Mesenchymal stem cell (in vitro differentiated cells and primary cell): Measurements from ENCODE around the gene UPK3B.
A peak's percentile ranks its signal among the peaks of the same experiment; 100 is the strongest.

Experiments
- DNase-seq: peaks from one replicate; pipeline ENCODE4 v3.0.0-alpha.2; 2013
- H2AFZ ChIP-seq: one replicate; pipeline ENCODE4 v1.6.1; 2013; ENCODE audit warnings: low read depth, mild to moderate bottlenecking, control low read depth, inconsistent platforms, low read length, moderate library complexity
- H2AK5ac ChIP-seq: 2 replicates; pipeline ENCODE4 v1.6.1; 2013; ENCODE audit warnings: low read length, moderate library complexity, mild to moderate bottlenecking, inconsistent platforms; ENCODE audit not compliant: severe bottlenecking
- H2BK120ac ChIP-seq: one replicate; pipeline ENCODE4 v1.6.1; 2013; ENCODE audit warnings: low read depth, mild to moderate bottlenecking, inconsistent platforms, low read length, moderate library complexity
- H2BK12ac ChIP-seq, 2 experiments: one replicate each; pipeline ENCODE4 v1.6.1; 2013; ENCODE audit warnings: inconsistent platforms in 2 of 2, low read length in 2 of 2, mild to moderate bottlenecking in 2 of 2, moderate library complexity in 2 of 2, control low read depth in 1 of 2
- H2BK15ac ChIP-seq: one replicate; pipeline ENCODE4 v1.6.1; 2013; ENCODE audit warnings: mild to moderate bottlenecking, low read depth, inconsistent platforms; ENCODE audit not compliant: poor library complexity, severe bottlenecking
- H2BK5ac ChIP-seq: 2 replicates; pipeline ENCODE4 v1.6.1; 2013; ENCODE audit warnings: low read depth, mild to moderate bottlenecking, low read length, control low read depth, inconsistent platforms; ENCODE audit not compliant: poor library complexity, severe bottlenecking
- H3K14ac ChIP-seq, 2 experiments: one replicate each; pipeline ENCODE4 v1.6.1; 2013; ENCODE audit warnings: inconsistent platforms in 2 of 2, low read length in 2 of 2, control low read depth in 1 of 2, mild to moderate bottlenecking in 1 of 2, moderate library complexity in 1 of 2
- H3K18ac ChIP-seq, 2 experiments: one replicate each; pipeline ENCODE4 v1.6.1; 2013; ENCODE audit warnings: inconsistent platforms in 2 of 2, low read length in 2 of 2, control low read depth in 1 of 2, low read depth in 1 of 2, mild to moderate bottlenecking in 1 of 2
- H3K23ac ChIP-seq, 2 experiments: one replicate each; pipeline ENCODE4 v1.6.1; 2013; ENCODE audit warnings: inconsistent platforms in 2 of 2, low read length in 2 of 2, mild to moderate bottlenecking in 2 of 2, moderate library complexity in 2 of 2, control low read depth in 1 of 2
- H3K27ac ChIP-seq: 2 replicates; pipeline ENCODE4 v1.5.1; 2013; ENCODE audit warnings: mild to moderate bottlenecking, moderate library complexity, low read length, control low read depth, inconsistent platforms; ENCODE audit not compliant: poor library complexity, severe bottlenecking
- H3K27me3 ChIP-seq, 2 experiments: 2 replicates each; pipeline versions ENCODE4 v1.6.1 to v1.7.0; 2013; ENCODE audit warnings: low read length in 2 of 2, mild to moderate bottlenecking in 2 of 2, moderate library complexity in 2 of 2, control low read depth in 1 of 2, inconsistent platforms in 1 of 2; ENCODE audit not compliant: control insufficient read depth in 1 of 2, insufficient read depth in 1 of 2
- H3K36me3 ChIP-seq, 2 experiments: 2 replicates each; pipeline versions ENCODE4 v1.6.1 to v1.7.0; 2013; ENCODE audit warnings: low read length in 2 of 2, control low read depth in 1 of 2, inconsistent platforms in 1 of 2, low read depth in 1 of 2, mild to moderate bottlenecking in 1 of 2; ENCODE audit not compliant: insufficient read depth in 2 of 2, control insufficient read depth in 1 of 2
- H3K4ac ChIP-seq, 2 experiments: one replicate each; pipeline ENCODE4 v1.6.1; 2013; ENCODE audit warnings: inconsistent platforms in 2 of 2, low read length in 2 of 2, mild to moderate bottlenecking in 2 of 2, moderate library complexity in 2 of 2, control low read depth in 1 of 2, low read depth in 1 of 2
- H3K4me1 ChIP-seq: 2 replicates; pipeline ENCODE4 v1.6.1; 2013; ENCODE audit warnings: low read depth, low read length, control low read depth; ENCODE audit not compliant: control insufficient read depth, insufficient read depth
- H3K4me2 ChIP-seq: 2 replicates; pipeline ENCODE4 v1.6.1; 2013; ENCODE audit warnings: low read length, mild to moderate bottlenecking, inconsistent platforms; ENCODE audit not compliant: poor library complexity, severe bottlenecking
- H3K4me3 ChIP-seq, 2 experiments: 2 replicates each; pipeline versions ENCODE4 v1.5.1 to v1.7.0; 2013; ENCODE audit warnings: low read length in 2 of 2, mild to moderate bottlenecking in 2 of 2, control low read depth in 1 of 2, low read depth in 1 of 2; ENCODE audit not compliant: insufficient read depth in 1 of 2
- H3K79me1 ChIP-seq: replicated peaks from 2 replicates; pipeline ENCODE4 v1.6.1; 2013; ENCODE audit warnings: mild to moderate bottlenecking, control low read depth, low read length, inconsistent platforms; ENCODE audit not compliant: poor library complexity, severe bottlenecking
- H3K9ac ChIP-seq: 2 replicates; pipeline ENCODE4 v1.7.0; 2013; ENCODE audit warnings: mild to moderate bottlenecking, low read length, moderate library complexity
- H3K9me3 ChIP-seq: 2 replicates; pipeline ENCODE4 v1.7.0; 2013; ENCODE audit warnings: mild to moderate bottlenecking, low read length; ENCODE audit not compliant: control insufficient read depth
- H4K8ac ChIP-seq: one replicate; pipeline ENCODE4 v1.6.1; 2013; ENCODE audit warnings: inconsistent platforms, mild to moderate bottlenecking, low read length, moderate library complexity
- H4K91ac ChIP-seq: one replicate; pipeline ENCODE4 v1.6.1; 2013; ENCODE audit warnings: mild to moderate bottlenecking, low read length, inconsistent platforms
- WGBS: methylation state at CpG from one replicate; pipeline ENCODE4 v1.1.7; 2013; ENCODE audit warnings: mixed read lengths; 5-methylcytosine and 5-hydroxymethylcytosine counted together

The UPK3B gene

DNA sequence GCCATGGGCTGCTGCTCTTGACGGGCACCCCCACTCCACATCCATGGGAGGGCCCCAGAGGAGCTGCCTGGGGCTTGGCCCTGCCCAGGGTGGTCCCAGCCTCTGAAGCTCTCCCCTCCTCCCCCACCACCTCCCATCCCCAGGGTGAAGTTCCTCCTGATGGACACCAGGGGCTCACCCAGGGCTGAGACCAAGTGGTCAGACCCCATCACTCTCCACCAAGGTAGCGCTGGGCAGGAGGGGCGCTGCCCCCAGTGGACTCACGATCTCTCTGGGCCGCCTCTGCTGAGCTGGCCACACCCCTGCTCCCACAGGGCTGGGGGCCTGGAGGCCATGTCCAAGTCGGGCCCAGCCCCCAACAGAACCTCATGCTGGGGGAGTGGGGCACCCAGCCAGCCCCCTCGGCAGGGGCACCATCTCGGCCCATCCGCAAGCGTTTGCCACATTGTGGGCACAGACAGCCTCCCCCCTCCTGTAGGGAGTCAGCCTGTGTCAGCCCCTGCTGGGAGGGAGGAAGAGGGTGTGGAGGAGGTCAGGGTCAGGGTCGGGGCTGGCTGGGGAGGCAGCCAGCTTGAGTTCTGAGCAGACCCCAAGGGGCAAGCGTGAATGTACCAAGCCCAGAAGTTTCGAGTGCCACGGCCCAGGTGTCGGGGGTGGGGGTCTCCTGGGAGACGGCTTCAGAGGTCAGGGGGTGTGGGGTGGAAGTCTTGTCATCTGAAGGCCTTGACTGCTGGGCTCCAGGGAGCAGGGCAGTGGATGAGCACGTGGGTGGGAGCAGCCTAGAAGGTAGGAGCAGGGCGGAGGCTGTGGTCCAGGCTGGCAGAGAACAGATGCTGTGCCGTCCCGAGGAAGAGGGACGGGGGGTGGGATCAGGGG is 2.8 kb downstream of the UPK3B start:
- Histone ChIP-seq H3K4me2 (no peak overlapping the region), H3K18ac (no peak overlapping the region), H2BK15ac (no peak overlapping the region), H3K9ac (peak overlapping the region; percentile 22), H3K27ac (no peak overlapping the region), H3K9me3 (no peaks in the 10 kb centered on the region), H3K23ac (no peak overlapping the region), H2AK5ac (peak overlapping the region; percentile 16), H3K27me3 (peaks cover 0 to 4% of the 10 kb centered on the region in 2 experiments), H3K4ac (no peak overlapping the region), H2BK120ac (no peak overlapping the region), H3K4me1 (peaks cover 22% of the 10 kb centered on the region), H4K8ac (no peak overlapping the region), H4K91ac (peak overlapping the region; percentile 37), H3K79me1 (no peaks in the 10 kb centered on the region), H3K36me3 (no peaks in the 10 kb centered on the region), H2BK12ac (no peak overlapping the region), H2AFZ (no peak overlapping the region), H3K14ac (no peak overlapping the region), H2BK5ac (no peak overlapping the region), H3K4me3 (no peak overlapping the region)
- peak; percentile 34 for DNase-seq
- WGBS = 77% methylated on average over 21 of the region's 21 CpGs

GRCh38 chr7:76513817-76514799 is 3.8 kb downstream of the UPK3B start:
- no peak overlapping the region for H3K4ac ChIP-seq
- H4K8ac ChIP-seq = no peak overlapping the region
- WGBS = 91% methylated on average over 28 of the region's 29 CpGs
- no peaks in the 10 kb centered on the region for H3K9me3 ChIP-seq
- no peaks in the 10 kb centered on the region for H3K36me3 ChIP-seq
- H2AFZ ChIP-seq = no peak overlapping the region
- H3K27ac ChIP-seq = no peak overlapping the region
- peaks cover 22% of the 10 kb centered on the region for H3K4me1 ChIP-seq
- H3K23ac ChIP-seq = no peak overlapping the region
- no peak overlapping the region for H2AK5ac ChIP-seq
- no peak overlapping the region for H4K91ac ChIP-seq
- no peak overlapping the region for H2BK12ac ChIP-seq
- no peak overlapping the region for H3K4me3 ChIP-seq
- H3K27me3 ChIP-seq = peaks cover 0 to 4% of the 10 kb centered on the region in 2 experiments
- no peak overlapping the region for H3K9ac ChIP-seq
- no peak overlapping the region for H2BK120ac ChIP-seq
- no peak overlapping the region for H3K14ac ChIP-seq
- no peak overlapping the region for H3K4me2 ChIP-seq
- no peak for DNase-seq
- no peaks in the 10 kb centered on the region for H3K79me1 ChIP-seq
- no peak overlapping the region for H2BK5ac ChIP-seq
- H2BK15ac ChIP-seq = no peak overlapping the region
- no peak overlapping the region for H3K18ac ChIP-seq

DNA sequence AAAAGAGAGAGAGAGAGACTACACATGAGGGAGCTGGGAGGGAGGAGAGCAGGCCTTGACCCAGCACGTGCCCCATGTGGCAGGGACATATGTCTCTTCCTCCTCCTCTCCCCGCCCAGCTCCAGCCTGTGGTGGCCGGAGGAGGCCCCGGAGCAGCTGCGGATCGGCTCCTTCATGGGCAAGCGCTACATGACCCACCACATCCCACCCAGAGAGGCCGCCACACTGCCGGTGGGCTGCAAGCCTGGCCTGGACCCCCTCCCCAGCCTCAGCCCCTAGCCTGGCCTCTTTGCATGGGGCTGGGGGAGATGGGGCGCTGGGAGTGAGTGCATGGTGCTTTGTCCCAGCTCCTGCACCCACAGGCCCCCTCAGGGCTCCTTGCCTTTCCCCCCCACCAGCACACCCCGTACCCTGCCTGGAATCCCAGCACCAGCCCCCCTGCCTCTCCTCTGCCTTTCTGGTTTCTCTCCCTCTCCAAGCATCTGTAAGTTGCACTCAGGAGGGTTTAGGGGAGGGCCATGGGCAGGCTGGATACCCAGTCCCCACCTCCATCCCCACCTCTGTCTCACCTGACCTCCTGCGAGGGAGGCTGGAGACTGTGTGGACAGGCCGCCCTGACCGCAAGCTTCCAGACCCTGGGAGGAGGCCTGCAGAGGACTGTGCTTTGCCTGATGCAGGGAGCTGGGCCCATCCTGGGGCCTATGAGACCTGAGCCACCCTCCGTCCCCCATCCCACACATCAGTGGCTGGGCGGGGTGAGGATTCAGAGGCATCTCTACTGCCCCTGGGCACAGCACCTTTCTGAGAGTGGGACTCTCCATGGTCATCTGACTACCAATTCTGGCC is 4.8 kb downstream of the UPK3B start:
- Histone ChIP-seq H3K14ac (peak overlapping the region in 1 of 2 experiments; percentile 87), H2AK5ac (no peak overlapping the region)
- peak; percentile 14 for DNase-seq

More for the DNA sequence above, 4.8 kb downstream of the UPK3B start:
- H3K4ac ChIP-seq = peak overlapping the region; percentile 62 to 85
- H3K27ac ChIP-seq = no peak overlapping the region
- H3K18ac ChIP-seq = peak overlapping the region; percentile 6 to 95
- no peaks in the 10 kb centered on the region for H3K36me3 ChIP-seq
- H2BK5ac ChIP-seq = no peak overlapping the region
- H3K9ac ChIP-seq = no peak overlapping the region
- no peak overlapping the region for H3K4me3 ChIP-seq
- H4K8ac ChIP-seq = peak overlapping the region; percentile 93
- H2BK120ac ChIP-seq = peak overlapping the region; percentile 73
- H3K23ac ChIP-seq = peak overlapping the region in 1 of 2 experiments; percentile 40
- peaks cover 0 to 4% of the 10 kb centered on the region in 2 experiments for H3K27me3 ChIP-seq
- peak overlapping the region; percentile 31 for H4K91ac ChIP-seq
- no peaks in the 10 kb centered on the region for H3K79me1 ChIP-seq
- H3K4me2 ChIP-seq = no peak overlapping the region
- no peaks in the 10 kb centered on the region for H3K9me3 ChIP-seq
- H2BK12ac ChIP-seq = peak overlapping the region in 1 of 2 experiments; percentile 99
- 90% methylated on average over 10 of the region's 16 CpGs for WGBS
- peaks cover 17% of the 10 kb centered on the region for H3K4me1 ChIP-seq
- no peak overlapping the region for H2BK15ac ChIP-seq
- H2AFZ ChIP-seq = peak overlapping the region; percentile 77
